Measurements from ENCODE around the gene DHX58.

DNA sequence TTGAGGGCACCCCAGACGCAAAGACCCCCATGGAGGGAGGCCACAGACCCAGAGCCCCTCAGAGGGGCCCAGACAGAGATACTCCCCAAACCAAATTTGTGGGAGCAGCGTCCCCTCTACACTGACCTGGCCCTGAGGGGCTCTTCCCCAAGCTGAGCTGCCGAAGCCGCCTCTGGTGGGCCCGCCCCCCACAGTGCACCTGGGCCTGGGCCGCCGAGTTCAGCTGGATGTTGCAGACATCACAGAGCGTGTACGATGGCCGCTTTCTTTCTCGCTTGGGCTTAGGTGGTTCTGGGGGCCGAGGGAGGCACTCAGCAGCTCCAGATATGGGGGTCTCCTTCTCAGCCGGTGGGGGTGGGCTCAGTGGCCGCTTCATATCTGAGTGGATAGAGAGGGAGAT, 49.8 kb downstream of the DHX58 start:
- TF ChIP-seq POLR2A (IDR thresholded peaks at IDR 0.05) (no peak), POLR2AphosphoS5 (IDR thresholded peaks at IDR 0.05) (no peak)
- TF ChIP-seq, protein P1, sequence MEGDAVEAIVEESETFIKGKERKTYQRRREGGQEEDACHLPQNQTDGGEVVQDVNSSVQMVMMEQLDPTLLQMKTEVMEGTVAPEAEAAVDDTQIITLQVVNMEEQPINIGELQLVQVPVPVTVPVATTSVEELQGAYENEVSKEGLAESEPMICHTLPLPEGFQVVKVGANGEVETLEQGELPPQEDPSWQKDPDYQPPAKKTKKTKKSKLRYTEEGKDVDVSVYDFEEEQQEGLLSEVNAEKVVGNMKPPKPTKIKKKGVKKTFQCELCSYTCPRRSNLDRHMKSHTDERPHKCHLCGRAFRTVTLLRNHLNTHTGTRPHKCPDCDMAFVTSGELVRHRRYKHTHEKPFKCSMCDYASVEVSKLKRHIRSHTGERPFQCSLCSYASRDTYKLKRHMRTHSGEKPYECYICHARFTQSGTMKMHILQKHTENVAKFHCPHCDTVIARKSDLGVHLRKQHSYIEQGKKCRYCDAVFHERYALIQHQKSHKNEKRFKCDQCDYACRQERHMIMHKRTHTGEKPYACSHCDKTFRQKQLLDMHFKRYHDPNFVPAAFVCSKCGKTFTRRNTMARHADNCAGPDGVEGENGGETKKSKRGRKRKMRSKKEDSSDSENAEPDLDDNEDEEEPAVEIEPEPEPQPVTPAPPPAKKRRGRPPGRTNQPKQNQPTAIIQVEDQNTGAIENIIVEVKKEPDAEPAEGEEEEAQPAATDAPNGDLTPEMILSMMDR (IDR thresholded peaks at IDR 0.05 in 8 of 11, conservative IDR thresholded peaks at IDR 0.05 in 3 of 11): no peak

Data from spleen (tissue), 7 donors.